GM23338 (cell line): ENCODE results near the gene FUCA1.

Source experiments
- EZH2 ChIP-seq: fragments of 200-600 bp; sonication (generic); IDR thresholded peaks from one replicate; pipeline ENCODE4 v1.8.0; 2017; ENCODE audit warnings: antibody characterized with exemption, mild to moderate bottlenecking, low read depth; ENCODE audit not compliant: unreplicated experiment
- EZH2phosphoT487 ChIP-seq: fragments of 200-600 bp; sonication (generic); IDR thresholded peaks from one replicate; pipeline ENCODE4 v1.8.1; 2018; ENCODE audit warnings: antibody characterized with exemption; ENCODE audit not compliant: unreplicated experiment
- JUNB ChIP-seq: IDR thresholded peaks from one replicate; pipeline ENCODE4 v1.6.1; 2016; ENCODE audit warnings: antibody characterized with exemption; ENCODE audit not compliant: unreplicated experiment
- POLR2AphosphoS5 ChIP-seq: IDR thresholded peaks from 2 replicates; pipeline ENCODE4 v1.6.1; 2016; ENCODE audit warnings: antibody characterized with exemption, low read depth
- STAT1 ChIP-seq: IDR thresholded peaks from one replicate; pipeline ENCODE4 v1.6.1; 2016; ENCODE audit warnings: antibody characterized with exemption; ENCODE audit not compliant: unreplicated experiment
- TF ChIP-seq, protein P1 (sequence below), 2 experiments: fragments of 200-600 bp in 1 of 2; sonication (generic) in 1 of 2; conservative IDR thresholded peaks; 2 replicates each; pipeline versions ENCODE4 v1.5.1 to v1.6.1; 2016 to 2017; ENCODE audit warnings: antibody characterized with exemption in 2 of 2, low read depth in 2 of 2, mild to moderate bottlenecking in 2 of 2, moderate library complexity in 1 of 2
- TF ChIP-seq, protein P2 (sequence below): IDR thresholded peaks from 2 replicates; pipeline ENCODE4 v1.6.1; 2016; ENCODE audit warnings: antibody characterized with exemption
- TF ChIP-seq, protein P3 (sequence below): IDR thresholded peaks from one replicate; pipeline ENCODE4 v1.6.1; 2018; ENCODE audit warnings: antibody characterized with exemption; ENCODE audit not compliant: unreplicated experiment

- TF ChIP-seq, protein P1, sequence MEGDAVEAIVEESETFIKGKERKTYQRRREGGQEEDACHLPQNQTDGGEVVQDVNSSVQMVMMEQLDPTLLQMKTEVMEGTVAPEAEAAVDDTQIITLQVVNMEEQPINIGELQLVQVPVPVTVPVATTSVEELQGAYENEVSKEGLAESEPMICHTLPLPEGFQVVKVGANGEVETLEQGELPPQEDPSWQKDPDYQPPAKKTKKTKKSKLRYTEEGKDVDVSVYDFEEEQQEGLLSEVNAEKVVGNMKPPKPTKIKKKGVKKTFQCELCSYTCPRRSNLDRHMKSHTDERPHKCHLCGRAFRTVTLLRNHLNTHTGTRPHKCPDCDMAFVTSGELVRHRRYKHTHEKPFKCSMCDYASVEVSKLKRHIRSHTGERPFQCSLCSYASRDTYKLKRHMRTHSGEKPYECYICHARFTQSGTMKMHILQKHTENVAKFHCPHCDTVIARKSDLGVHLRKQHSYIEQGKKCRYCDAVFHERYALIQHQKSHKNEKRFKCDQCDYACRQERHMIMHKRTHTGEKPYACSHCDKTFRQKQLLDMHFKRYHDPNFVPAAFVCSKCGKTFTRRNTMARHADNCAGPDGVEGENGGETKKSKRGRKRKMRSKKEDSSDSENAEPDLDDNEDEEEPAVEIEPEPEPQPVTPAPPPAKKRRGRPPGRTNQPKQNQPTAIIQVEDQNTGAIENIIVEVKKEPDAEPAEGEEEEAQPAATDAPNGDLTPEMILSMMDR (conservative IDR thresholded peaks at IDR 0.05; ENCODE audit: low read depth in 2 of 2): no peak
- TF ChIP-seq JUNB: no peak
- TF ChIP-seq, protein P2, sequence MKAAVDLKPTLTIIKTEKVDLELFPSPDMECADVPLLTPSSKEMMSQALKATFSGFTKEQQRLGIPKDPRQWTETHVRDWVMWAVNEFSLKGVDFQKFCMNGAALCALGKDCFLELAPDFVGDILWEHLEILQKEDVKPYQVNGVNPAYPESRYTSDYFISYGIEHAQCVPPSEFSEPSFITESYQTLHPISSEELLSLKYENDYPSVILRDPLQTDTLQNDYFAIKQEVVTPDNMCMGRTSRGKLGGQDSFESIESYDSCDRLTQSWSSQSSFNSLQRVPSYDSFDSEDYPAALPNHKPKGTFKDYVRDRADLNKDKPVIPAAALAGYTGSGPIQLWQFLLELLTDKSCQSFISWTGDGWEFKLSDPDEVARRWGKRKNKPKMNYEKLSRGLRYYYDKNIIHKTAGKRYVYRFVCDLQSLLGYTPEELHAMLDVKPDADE: no peak
- TF ChIP-seq EZH2phosphoT487: no peak
- TF ChIP-seq POLR2AphosphoS5: no peak
- TF ChIP-seq, protein P3, sequence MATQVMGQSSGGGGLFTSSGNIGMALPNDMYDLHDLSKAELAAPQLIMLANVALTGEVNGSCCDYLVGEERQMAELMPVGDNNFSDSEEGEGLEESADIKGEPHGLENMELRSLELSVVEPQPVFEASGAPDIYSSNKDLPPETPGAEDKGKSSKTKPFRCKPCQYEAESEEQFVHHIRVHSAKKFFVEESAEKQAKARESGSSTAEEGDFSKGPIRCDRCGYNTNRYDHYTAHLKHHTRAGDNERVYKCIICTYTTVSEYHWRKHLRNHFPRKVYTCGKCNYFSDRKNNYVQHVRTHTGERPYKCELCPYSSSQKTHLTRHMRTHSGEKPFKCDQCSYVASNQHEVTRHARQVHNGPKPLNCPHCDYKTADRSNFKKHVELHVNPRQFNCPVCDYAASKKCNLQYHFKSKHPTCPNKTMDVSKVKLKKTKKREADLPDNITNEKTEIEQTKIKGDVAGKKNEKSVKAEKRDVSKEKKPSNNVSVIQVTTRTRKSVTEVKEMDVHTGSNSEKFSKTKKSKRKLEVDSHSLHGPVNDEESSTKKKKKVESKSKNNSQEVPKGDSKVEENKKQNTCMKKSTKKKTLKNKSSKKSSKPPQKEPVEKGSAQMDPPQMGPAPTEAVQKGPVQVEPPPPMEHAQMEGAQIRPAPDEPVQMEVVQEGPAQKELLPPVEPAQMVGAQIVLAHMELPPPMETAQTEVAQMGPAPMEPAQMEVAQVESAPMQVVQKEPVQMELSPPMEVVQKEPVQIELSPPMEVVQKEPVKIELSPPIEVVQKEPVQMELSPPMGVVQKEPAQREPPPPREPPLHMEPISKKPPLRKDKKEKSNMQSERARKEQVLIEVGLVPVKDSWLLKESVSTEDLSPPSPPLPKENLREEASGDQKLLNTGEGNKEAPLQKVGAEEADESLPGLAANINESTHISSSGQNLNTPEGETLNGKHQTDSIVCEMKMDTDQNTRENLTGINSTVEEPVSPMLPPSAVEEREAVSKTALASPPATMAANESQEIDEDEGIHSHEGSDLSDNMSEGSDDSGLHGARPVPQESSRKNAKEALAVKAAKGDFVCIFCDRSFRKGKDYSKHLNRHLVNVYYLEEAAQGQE: no peak
- no peak for TF ChIP-seq EZH2
- TF ChIP-seq STAT1: no peak
Observed at GRCh38 chr1:23889074-23889473, 21.0 kb upstream of the FUCA1 start.
